Measurements from ENCODE around the gene TTLL1.

DNA sequence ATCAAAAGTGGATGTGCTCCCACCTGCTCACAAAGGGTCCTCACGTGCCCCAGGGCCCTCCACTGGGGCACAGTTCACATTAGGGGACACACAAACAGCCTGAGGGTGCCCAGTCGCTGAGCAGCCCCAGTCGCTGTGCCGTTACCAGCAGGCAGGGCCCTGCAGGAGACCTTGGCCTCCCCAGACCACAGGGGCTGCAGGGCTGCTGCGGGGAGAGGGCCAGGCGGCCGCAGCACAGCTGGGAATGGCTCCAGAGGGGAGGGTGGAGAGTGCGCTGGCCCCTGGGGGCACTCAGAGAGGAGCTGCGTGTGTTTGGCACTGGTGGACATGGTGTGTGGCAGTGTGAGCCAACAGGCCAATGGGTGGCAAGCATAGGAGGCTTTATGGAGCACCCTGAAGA, 53.9 kb downstream of the TTLL1 start:
- TF ChIP-seq CTCF (IDR thresholded peaks at IDR 0.05) (no peak), POLR2A (IDR thresholded peaks at IDR 0.05) (no peak), POLR2AphosphoS5 (IDR thresholded peaks at IDR 0.05; ENCODE audit: insufficient read depth in 1 of 2, low read depth in 1 of 2) (no peak)

All from vagina (tissue), 2 donors.